ENCODE data around the gene ZNF837. TPM values are rescaled to one million over a fixed set of nuclear protein-coding genes. Genes with fewer than 3 reads are reported as not detected.

The ZNF837 gene
- total RNA-seq, 3 donors from 2014 or later, result 1.5 to 3.3 (median 2.5) TPM

- intact Hi-C loops (cut with DNase I, micrococcal nuclease), result no loop called here
- Histone ChIP-seq H3K36me3 (ENCODE audit: low read depth) (no peaks in the 10 kb centered on the region), H3K9me3 (no peaks in the 10 kb centered on the region), H3K4me1 (ENCODE audit: low read depth) (no peaks in the 10 kb centered on the region), H3K4me3 (no peak overlapping the region)
- no peak for TF ChIP-seq CTCF (IDR thresholded peaks at IDR 0.05)
- no peak for DNase-seq
- ATAC-seq, result no peak
Observed at GRCh38 chr19:58345558-58345957, 35.3 kb downstream of the ZNF837 start.

GRCh38 chr19:58338825-58339558 lies 41.8 kb downstream of the ZNF837 start:
- no peak for TF ChIP-seq CTCF (IDR thresholded peaks at IDR 0.05)
- H3K9me3 ChIP-seq, result no peaks in the 10 kb centered on the region
- no peak overlapping the region for H3K4me3 ChIP-seq
- ATAC-seq (no peak), DNase-seq (no peak)
- intact Hi-C loops (cut with DNase I, micrococcal nuclease), result no loop called here
- H3K36me3 ChIP-seq (ENCODE audit: low read depth), result no peaks in the 10 kb centered on the region
- no peaks in the 10 kb centered on the region for H3K4me1 ChIP-seq (ENCODE audit: low read depth)

GRCh38 chr19:58338336-58338735 lies 42.5 kb downstream of the ZNF837 start:
- Histone ChIP-seq H3K4me3 (no peak overlapping the region), H3K4me1 (ENCODE audit: low read depth) (no peaks in the 10 kb centered on the region), H3K9me3 (no peaks in the 10 kb centered on the region), H3K36me3 (ENCODE audit: low read depth) (no peaks in the 10 kb centered on the region)
- DNase-seq (no peak), ATAC-seq (no peak)
- no peak for TF ChIP-seq CTCF (IDR thresholded peaks at IDR 0.05)
- intact Hi-C loops (cut with DNase I, micrococcal nuclease), result no loop called here

- Histone ChIP-seq H3K4me1 (ENCODE audit: low read depth) (no peaks in the 10 kb centered on the region), H3K4me3 (no peak overlapping the region), H3K36me3 (ENCODE audit: low read depth) (no peaks in the 10 kb centered on the region), H3K9me3 (no peaks in the 10 kb centered on the region)
- DNase-seq (no peak), ATAC-seq (no peak)
- no peak for TF ChIP-seq CTCF (IDR thresholded peaks at IDR 0.05)
- intact Hi-C loops (cut with DNase I, micrococcal nuclease), result no loop called here
Observed at GRCh38 chr19:58336820-58337219, 44.0 kb downstream of the ZNF837 start.

GRCh38 chr19:58336216-58336615 lies 44.6 kb downstream of the ZNF837 start:
- intact Hi-C loops (cut with DNase I, micrococcal nuclease), result no loop called here
- H3K4me3 ChIP-seq, result no peak overlapping the region
- DNase-seq (no peak), ATAC-seq (no peak)
- H3K4me1 ChIP-seq (ENCODE audit: low read depth), result no peaks in the 10 kb centered on the region
- no peaks in the 10 kb centered on the region for H3K36me3 ChIP-seq (ENCODE audit: low read depth)
- H3K9me3 ChIP-seq, result no peaks in the 10 kb centered on the region
- TF ChIP-seq CTCF (IDR thresholded peaks at IDR 0.05), result no peak

GRCh38 chr19:58335630-58336029 lies 45.2 kb downstream of the ZNF837 start:
- Histone ChIP-seq H3K36me3 (ENCODE audit: low read depth) (no peaks in the 10 kb centered on the region), H3K4me1 (ENCODE audit: low read depth) (no peaks in the 10 kb centered on the region)
- ATAC-seq, result no peak

More at GRCh38 chr19:58335630-58336029, 45.2 kb downstream of the ZNF837 start:
- no peak for DNase-seq
- intact Hi-C loops (cut with DNase I, micrococcal nuclease), result no loop called here
- TF ChIP-seq CTCF (IDR thresholded peaks at IDR 0.05), result no peak
- no peak overlapping the region for H3K4me3 ChIP-seq
- H3K9me3 ChIP-seq, result no peaks in the 10 kb centered on the region

Data from mucosa of descending colon (tissue), 3 donors.